SK-N-SH (cell line): ENCODE measurements around the gene APOO. TPM values are rescaled to one million over a fixed set of nuclear protein-coding genes. Genes with fewer than 3 reads are reported as not detected.

ENCODE experiments used
- CTCF ChIA-PET: fragments of 300-600, 350-600 bp; formaldehyde crosslinking; extraction: SDS; loops from one replicate; lab custom pipeline; 2021; lab: Yijun Ruan, JAX
- POLR2A ChIA-PET: fragments of 350-600 bp; sonication (Branson Sonifier 250); formaldehyde crosslinking; extraction: SDS; loops from one replicate; lab custom pipeline; 2020; ENCODE audit warnings: antibody characterized with exemption, inconsistent platforms; lab: Yijun Ruan, JAX
- DNase-seq: peaks from one replicate; pipeline ENCODE4 v3.0.0; 2012
- H2AFZ ChIP-seq: fragments of 200-600 bp; sonication (generic); 2 replicates; pipeline ENCODE4 v1.8.1; 2016; ENCODE audit warnings: antibody characterized with exemption, mild to moderate bottlenecking, low read depth
- H3F3A ChIP-seq: fragments of 200-600 bp; sonication (generic); replicated peaks from 2 replicates; pipeline ENCODE3; 2016; ENCODE audit warnings: antibody characterized with exemption, mild to moderate bottlenecking; ENCODE audit not compliant: insufficient read depth
- H3K27ac ChIP-seq, 2 experiments: fragments of 200-500 bp in 1 of 2; fragments of 200-600 bp in 1 of 2; sonication (Bioruptor generic) in 1 of 2; sonication (generic), shearing (Covaris generic) in 1 of 2; 2 replicates each; pipeline versions ENCODE4 v1.5.1 to v1.6.1; 2014 to 2016; ENCODE audit warnings: low read depth in 2 of 2, inconsistent platforms in 1 of 2, low read length in 1 of 2, mild to moderate bottlenecking in 1 of 2, mixed read lengths in 1 of 2
- H3K27me3 ChIP-seq: fragments of 200-600 bp; sonication (generic), shearing (Covaris generic); 2 replicates; pipeline ENCODE4 v1.6.1; 2016; ENCODE audit warnings: mixed run types; ENCODE audit not compliant: insufficient read depth
- H3K36me3 ChIP-seq, 2 experiments: fragments of 200-500 bp in 1 of 2; fragments of 200-600 bp in 1 of 2; sonication (Bioruptor generic) in 1 of 2; sonication (generic) in 1 of 2; replicated peaks in 1 of 2; 2 replicates each; pipeline versions ENCODE3 to v1.5.1; 2014 to 2016; ENCODE audit warnings: low read length in 1 of 2, mild to moderate bottlenecking in 1 of 2; ENCODE audit not compliant: insufficient read depth in 2 of 2, control insufficient read depth in 1 of 2
- H3K4me1 ChIP-seq, 2 experiments: fragments of 200-500 bp in 1 of 2; fragments of 200-600 bp in 1 of 2; sonication (Bioruptor generic) in 1 of 2; sonication (generic), shearing (Covaris generic) in 1 of 2; 2 replicates each; pipeline versions ENCODE4 v1.5.1 to v1.6.1; 2014 to 2016; ENCODE audit warnings: low read depth in 1 of 2, low read length in 1 of 2, mixed run types in 1 of 2; ENCODE audit not compliant: insufficient read depth in 2 of 2, control insufficient read depth in 1 of 2
- H3K4me2 ChIP-seq: fragments of 200-600 bp; sonication (generic), shearing (Covaris generic); 2 replicates; pipeline ENCODE4 v1.6.1; 2017; ENCODE audit warnings: mixed run types
- H3K4me3 ChIP-seq, 2 experiments: fragments of 200-500 bp in 1 of 2; fragments of 200-600 bp in 1 of 2; sonication (Bioruptor generic) in 1 of 2; sonication (generic), shearing (Covaris generic) in 1 of 2; 2 replicates each; pipeline versions ENCODE4 v1.5.1 to v1.8.1; 2014 to 2016; ENCODE audit warnings: low read depth in 2 of 2, inconsistent platforms in 1 of 2, low read length in 1 of 2, mild to moderate bottlenecking in 1 of 2, mixed read lengths in 1 of 2, moderate library complexity in 1 of 2
- H3K79me2 ChIP-seq: fragments of 200-600 bp; sonication (generic); 2 replicates; pipeline ENCODE4 v1.8.1; 2017; ENCODE audit warnings: mild to moderate bottlenecking; ENCODE audit not compliant: insufficient read depth
- H3K9ac ChIP-seq: fragments of 200-600 bp; sonication (generic); 2 replicates; pipeline ENCODE4 v1.6.1; 2017; ENCODE audit warnings: mixed run types
- H3K9me2 ChIP-seq: fragments of 200-600 bp; sonication (generic); 2 replicates; pipeline ENCODE4 v1.6.1; 2017; ENCODE audit warnings: mixed run types
- H3K9me3 ChIP-seq: fragments of 200-600 bp; sonication (generic); 2 replicates; pipeline ENCODE4 v1.6.1; 2017; ENCODE audit warnings: mixed run types, mild to moderate bottlenecking, moderate library complexity
- H4K20me1 ChIP-seq: fragments of 200-600 bp; sonication (generic); 2 replicates; pipeline ENCODE4 v1.6.1; 2017; ENCODE audit warnings: mild to moderate bottlenecking, mixed run types; ENCODE audit not compliant: insufficient read depth
- EZH2phosphoT487 ChIP-seq: fragments of 200-600 bp; sonication (generic); IDR thresholded peaks from 2 replicates; pipeline ENCODE4 v1.6.1; 2017; ENCODE audit warnings: low read depth, mixed run types, mild to moderate bottlenecking, antibody characterized with exemption, moderate library complexity, borderline replicate concordance
- FOSL2 ChIP-seq: IDR thresholded peaks from 2 replicates; pipeline ENCODE4 v1.4.0; 2012; ENCODE audit warnings: low read depth, mild to moderate bottlenecking, moderate library complexity, borderline replicate concordance
- FOXJ3 ChIP-seq: sonication (generic); formaldehyde crosslinking; IDR thresholded peaks from 2 replicates; pipeline ENCODE4 v1.5.1; 2020; ENCODE audit warnings: mild to moderate bottlenecking, missing genetic modification reagents
- MAX ChIP-seq: IDR thresholded peaks from 2 replicates; pipeline ENCODE4 v1.4.0; 2012; ENCODE audit warnings: low read depth
- MEF2A ChIP-seq: IDR thresholded peaks from 2 replicates; pipeline ENCODE4 v1.4.0; 2012; ENCODE audit warnings: low read depth, borderline replicate concordance
- NRF1 ChIP-seq: IDR thresholded peaks from 2 replicates; pipeline ENCODE4 v1.6.1; 2012; ENCODE audit warnings: low read depth, mild to moderate bottlenecking, low read length
- POLR2AphosphoS5 ChIP-seq: IDR thresholded peaks from 2 replicates; pipeline ENCODE4 v1.6.1; 2012; ENCODE audit warnings: low read depth, low read length
- RAD21 ChIP-seq: IDR thresholded peaks from 2 replicates; pipeline ENCODE4 v1.6.1; 2012; ENCODE audit warnings: mild to moderate bottlenecking, low read length
- RCOR1 ChIP-seq: fragments of 150-350 bp; IDR thresholded peaks from 2 replicates; pipeline ENCODE4 v1.6.1; 2017; ENCODE audit warnings: antibody characterized with exemption, low read length
- REST ChIP-seq: IDR thresholded peaks from 2 replicates; pipeline ENCODE4 v1.6.1; 2012; ENCODE audit warnings: mild to moderate bottlenecking, low read depth, low read length, moderate library complexity
- RFX5 ChIP-seq: IDR thresholded peaks from 2 replicates; pipeline ENCODE4 v1.6.1; 2012; ENCODE audit warnings: mild to moderate bottlenecking, improper control_type of control experiment, low read length
- SIN3A ChIP-seq: IDR thresholded peaks from 2 replicates; pipeline ENCODE4 v1.6.1; 2012; ENCODE audit warnings: low read depth, mild to moderate bottlenecking, low read length, moderate library complexity, borderline replicate concordance
- TEAD4 ChIP-seq: IDR thresholded peaks from 2 replicates; pipeline ENCODE4 v1.4.0; 2012; ENCODE audit warnings: mild to moderate bottlenecking, borderline replicate concordance; ENCODE audit not compliant: insufficient read depth
- ZBTB33 ChIP-seq: IDR thresholded peaks from 2 replicates; pipeline ENCODE4 v1.4.0; 2012; ENCODE audit warnings: low read depth, borderline replicate concordance
- WGBS: methylation state at CpG from one replicate; pipeline ENCODE4 v1.1.6; 2017; ENCODE audit warnings: low lambda C conversion rate; 5-methylcytosine and 5-hydroxymethylcytosine counted together
- polyA plus RNA-seq, 3 experiments: library from polyadenylated mRNA; depleted of rRNA; stranded (reverse); fragments of >200 nt; gene quantifications; 2 replicates each; pipeline ENCODE4 v1.2.3, GENCODE V29; 2012
- TF ChIP-seq, protein P1 (sequence below): fragments of 200-600 bp; sonication (generic); IDR thresholded peaks from 2 replicates; pipeline ENCODE4 v1.6.1; 2017; ENCODE audit warnings: antibody characterized with exemption, mild to moderate bottlenecking, moderate library complexity

Gene APOO
- polyA plus RNA-seq, 1 of the 3 experiments (the other 2 are of a cell fraction): 22.0 TPM

- H3K4me3 ChIP-seq: no peak overlapping the region
These were observed 31.0 kb upstream of the APOO start for GRCh38 chrX:23938690-23939089.

DNA sequence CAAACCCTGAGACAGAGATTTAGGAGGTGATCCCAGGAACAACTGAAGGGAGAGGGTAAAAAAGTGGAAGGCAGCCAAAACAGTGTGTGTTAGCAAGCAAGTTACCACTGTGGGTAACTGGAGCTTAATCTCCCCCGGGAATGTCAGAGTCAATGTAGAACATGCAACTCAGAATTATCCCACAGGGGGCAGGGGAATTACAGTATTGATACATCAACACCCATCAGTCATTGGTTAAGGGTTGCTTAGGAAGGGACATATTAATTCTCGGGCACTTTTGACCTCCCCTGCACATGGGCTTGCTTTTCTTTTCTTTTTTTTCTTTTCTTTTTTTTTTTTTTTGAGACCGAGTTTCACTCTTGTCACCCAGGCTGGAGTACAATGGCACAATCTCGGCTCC lies 29.4 kb upstream of the APOO start:
- Histone ChIP-seq H3K4me3 (no peak overlapping the region), H3K36me3 (no peaks in the 10 kb centered on the region), H3F3A (no peaks in the 10 kb centered on the region), H3K9me3 (no peaks in the 10 kb centered on the region), H3K4me2 (no peak overlapping the region), H2AFZ (no peak overlapping the region), H3K9me2 (no peaks in the 10 kb centered on the region), H3K9ac (no peak overlapping the region), H3K79me2 (no peaks in the 10 kb centered on the region), H3K27me3 (peaks cover 4% of the 10 kb centered on the region; the same call in 1 of the 2 replicates), H4K20me1 (no peaks in the 10 kb centered on the region), H3K27ac (no peak overlapping the region), H3K4me1 (no peaks in the 10 kb centered on the region)
- ChIA-PET POLR2A (no interaction called here), CTCF (no interaction called here)
- no peak for DNase-seq
- 32% methylated on average over 4 of the region's 4 CpGs for WGBS
- TF ChIP-seq REST (no peak), TEAD4 (no peak), EZH2phosphoT487 (no peak), POLR2AphosphoS5 (no peak), RAD21 (no peak), ZBTB33 (no peak), RFX5 (no peak)

More at GRCh38 chrX:23938690-23939089, 31.0 kb upstream of the APOO start:
- POLR2A ChIA-PET: no interaction called here
- H3K4me2 ChIP-seq: no peak overlapping the region
- H3K4me1 ChIP-seq: no peaks in the 10 kb centered on the region
- no peak overlapping the region for H2AFZ ChIP-seq
- CTCF ChIA-PET: no interaction called here
- 41% methylated on average over 1 of the region's 1 CpG for WGBS
- no peaks in the 10 kb centered on the region for H3F3A ChIP-seq
- H3K27ac ChIP-seq: no peak overlapping the region
- no peaks in the 10 kb centered on the region for H3K79me2 ChIP-seq
- H3K9ac ChIP-seq: no peak overlapping the region
- H3K36me3 ChIP-seq: no peaks in the 10 kb centered on the region
- TF ChIP-seq MEF2A: no peak
- no peak for TF ChIP-seq SIN3A
- no peak for TF ChIP-seq FOSL2
- TF ChIP-seq, protein P1, sequence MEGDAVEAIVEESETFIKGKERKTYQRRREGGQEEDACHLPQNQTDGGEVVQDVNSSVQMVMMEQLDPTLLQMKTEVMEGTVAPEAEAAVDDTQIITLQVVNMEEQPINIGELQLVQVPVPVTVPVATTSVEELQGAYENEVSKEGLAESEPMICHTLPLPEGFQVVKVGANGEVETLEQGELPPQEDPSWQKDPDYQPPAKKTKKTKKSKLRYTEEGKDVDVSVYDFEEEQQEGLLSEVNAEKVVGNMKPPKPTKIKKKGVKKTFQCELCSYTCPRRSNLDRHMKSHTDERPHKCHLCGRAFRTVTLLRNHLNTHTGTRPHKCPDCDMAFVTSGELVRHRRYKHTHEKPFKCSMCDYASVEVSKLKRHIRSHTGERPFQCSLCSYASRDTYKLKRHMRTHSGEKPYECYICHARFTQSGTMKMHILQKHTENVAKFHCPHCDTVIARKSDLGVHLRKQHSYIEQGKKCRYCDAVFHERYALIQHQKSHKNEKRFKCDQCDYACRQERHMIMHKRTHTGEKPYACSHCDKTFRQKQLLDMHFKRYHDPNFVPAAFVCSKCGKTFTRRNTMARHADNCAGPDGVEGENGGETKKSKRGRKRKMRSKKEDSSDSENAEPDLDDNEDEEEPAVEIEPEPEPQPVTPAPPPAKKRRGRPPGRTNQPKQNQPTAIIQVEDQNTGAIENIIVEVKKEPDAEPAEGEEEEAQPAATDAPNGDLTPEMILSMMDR: no peak
- no peak for TF ChIP-seq NRF1
- TF ChIP-seq MAX: no peak
- TF ChIP-seq ZBTB33: no peak
- no peak for TF ChIP-seq RCOR1
- TF ChIP-seq FOXJ3 (CRISPR knock-in tag): no peak
- no peaks in the 10 kb centered on the region for H4K20me1 ChIP-seq
- DNase-seq: no peak
- no peaks in the 10 kb centered on the region for H3K9me3 ChIP-seq
- H3K27me3 ChIP-seq: peaks cover 4% of the 10 kb centered on the region; the same call in 1 of the 2 replicates
- H3K9me2 ChIP-seq: no peaks in the 10 kb centered on the region
